Measurements from ENCODE around the gene SH3RF2.
"Not testable (repeated sequence)": the region's sequence is repeated elsewhere in the genome, so short reads cannot be mapped to it uniquely, and the experiment has no call there.

Gene SH3RF2

GRCh38 chr5:146088098-146088497, 151.7 kb downstream of the SH3RF2 start:
- ATAC-seq: no peak

DNA sequence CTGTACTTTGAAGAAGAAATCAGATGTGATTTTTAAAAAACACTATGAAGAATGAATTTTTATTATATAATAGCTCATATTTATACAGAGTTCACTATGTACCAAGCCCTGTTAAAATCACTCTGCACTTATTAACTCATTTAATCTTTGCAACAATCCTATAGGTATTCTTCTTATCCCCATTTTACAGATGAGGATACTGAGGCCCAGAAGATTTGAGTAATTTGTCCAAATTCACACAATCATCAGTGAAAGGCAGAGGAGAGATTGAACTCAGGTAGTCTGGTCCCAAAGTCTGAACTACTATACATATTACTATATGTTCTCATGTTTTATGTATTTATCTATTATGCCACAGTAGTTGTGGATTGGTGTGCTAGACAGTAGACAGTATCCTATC, 152.9 kb downstream of the SH3RF2 start:
- ATAC-seq: no peak

- no peak for ATAC-seq
Observed at GRCh38 chr5:146091881-146092280, 155.5 kb downstream of the SH3RF2 start.

GRCh38 chr5:146098047-146098446, 161.7 kb downstream of the SH3RF2 start:
- no peak for ATAC-seq

DNA sequence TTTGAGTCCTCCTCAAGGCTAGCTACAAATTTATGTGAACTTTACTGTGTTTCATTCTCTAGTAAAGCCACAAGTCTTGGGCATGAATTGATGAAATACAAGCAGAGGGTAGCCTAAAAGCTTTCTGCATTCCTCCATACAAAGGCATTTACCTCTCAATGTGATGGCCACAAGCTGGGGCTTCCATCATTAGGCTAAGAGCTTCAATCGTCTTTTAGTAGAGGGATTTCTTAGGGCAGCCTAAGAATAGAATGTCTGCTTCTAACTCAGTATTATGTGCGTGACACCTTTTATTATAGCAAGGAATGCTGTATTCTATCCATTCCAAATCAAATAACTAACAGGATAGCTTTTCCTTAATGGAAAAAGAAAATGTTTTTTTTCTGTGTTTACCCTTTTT, 165.3 kb downstream of the SH3RF2 start:
- no peak for ATAC-seq

DNA sequence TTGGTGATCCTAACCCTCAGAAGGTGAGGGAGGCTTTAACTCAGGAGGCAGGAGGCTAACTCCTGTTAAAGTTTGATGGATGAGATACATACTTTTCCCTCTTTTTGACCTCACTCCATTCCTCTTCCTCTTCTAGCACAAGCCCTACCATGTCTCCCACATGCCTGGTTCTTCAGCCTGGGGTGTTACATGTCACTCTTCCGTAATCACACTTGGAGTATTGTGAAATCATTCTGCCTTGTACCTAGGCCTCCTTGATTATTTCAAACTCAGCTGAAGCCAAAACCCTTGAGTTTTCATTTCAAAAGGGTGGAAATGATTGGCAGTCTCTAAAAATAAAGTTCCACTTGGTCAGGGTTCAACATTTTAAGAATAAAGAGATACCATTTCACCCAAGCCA, 167.2 kb downstream of the SH3RF2 start:
- ATAC-seq: no peak

- no peak for ATAC-seq
Observed at GRCh38 chr5:146105477-146105876, 169.1 kb downstream of the SH3RF2 start, which contains the start of gene PLAC8L1. PLAC8L1 (minus strand) TSS chr5:146105577; CDS start chr5:146104311, 1,266 bp downstream.

DNA sequence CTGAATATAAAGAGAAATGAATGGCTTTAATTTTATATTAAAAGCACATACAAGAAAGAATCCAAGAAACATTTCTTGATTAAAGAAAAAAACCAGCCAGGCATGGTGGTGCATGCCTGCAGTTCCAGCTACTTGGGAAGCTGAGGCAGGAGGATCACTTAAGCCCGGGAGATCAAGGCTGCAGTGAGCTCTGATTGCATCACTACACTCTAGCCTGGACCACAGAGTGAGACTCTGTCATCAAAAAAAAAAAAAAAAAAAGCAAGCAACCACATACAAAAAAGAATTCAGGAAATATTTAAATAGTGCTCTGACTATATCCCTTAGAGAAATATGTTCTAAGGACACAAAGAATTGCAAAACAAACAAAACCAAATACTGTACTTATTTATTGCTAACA, 171.5 kb downstream of the SH3RF2 start:
- ATAC-seq: no peak

DNA sequence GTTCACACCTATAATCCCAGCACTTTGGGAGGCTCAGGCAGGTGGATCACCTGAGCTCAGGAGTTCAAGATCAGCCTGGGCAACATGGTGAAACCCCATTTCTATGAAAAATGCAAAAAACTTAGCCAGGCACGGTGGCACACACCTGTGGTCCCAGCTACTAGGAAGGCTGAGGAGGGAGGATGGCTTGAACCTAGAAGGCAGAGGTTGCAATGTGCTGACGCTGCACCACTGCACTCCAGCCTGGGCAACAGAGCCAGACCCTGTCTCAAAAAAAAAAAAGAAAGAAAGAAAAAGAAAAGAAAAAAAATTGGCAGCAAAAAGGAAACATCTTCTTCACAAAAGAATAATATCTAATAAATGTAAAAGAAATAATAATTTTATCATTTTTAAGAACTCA, 172.5 kb downstream of the SH3RF2 start:
- ATAC-seq: not testable (repeated sequence)

DNA sequence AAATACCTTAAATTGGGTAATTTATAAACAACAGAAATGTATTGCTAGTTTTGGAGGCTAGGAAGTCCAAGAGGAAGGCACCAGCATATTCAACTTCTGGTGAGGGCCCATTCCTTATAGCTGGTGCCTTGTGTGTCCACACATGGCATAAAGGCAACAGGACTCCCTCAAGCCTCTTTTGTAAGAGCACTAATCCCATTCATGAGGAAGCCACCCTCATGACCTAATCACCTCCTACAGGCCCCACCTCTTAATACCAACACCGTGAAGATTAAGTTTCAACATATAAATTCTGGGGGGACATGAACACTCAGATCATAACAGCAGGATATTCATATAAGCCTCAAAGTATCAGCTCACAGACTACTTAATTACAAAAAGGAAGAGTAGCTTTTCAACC, 173.0 kb downstream of the SH3RF2 start:
- no peak for ATAC-seq

GRCh38 chr5:146111409-146111808, 175.0 kb downstream of the SH3RF2 start:
- ATAC-seq: no peak

- ATAC-seq: no peak
Observed at GRCh38 chr5:146112476-146112875, 176.1 kb downstream of the SH3RF2 start.

Data from activated CD4-positive, CD25-positive, alpha-beta regulatory T cell treated with anti-CD3 and anti-CD28 coated beads, Interleukin-2, amount 50 U/mL, for 24 hours (primary cell).